ENCODE results near the gene UBA3. TPM values are rescaled to one million over a fixed set of nuclear protein-coding genes. Genes with fewer than 3 reads are reported as not detected.

Gene UBA3
- total and polyA plus RNA-seq, 3 experiments from 2014 or later: 42.6 to 89.5 (median 76.6) TPM

GRCh38 chr3:69097407-69098086 lies 17.4 kb upstream of the UBA3 start:
- Histone ChIP-seq H3K9me3 (ENCODE audit: low read length) (no peaks in the 10 kb centered on the region), H3K4me1 (ENCODE audit: insufficient read depth, low read length) (peaks cover 76% of the 10 kb centered on the region), H3K27ac (ENCODE audit: low read depth, low read length) (no peak overlapping the region), H3K36me3 (ENCODE audit: insufficient read depth, low read length) (peaks cover 9% of the 10 kb centered on the region), H3K4me3 (ENCODE audit: low read length) (no peak overlapping the region), H3K27me3 (ENCODE audit: insufficient read depth, low read length, poor library complexity, severe bottlenecking) (no peaks in the 10 kb centered on the region)
- Mint-ChIP-seq H3K4me1 (peaks cover 68 to 92% (median 89%) of the 10 kb centered on the region in 3 donors), H3K4me3 (peak overlapping the region in 5 of 7 donors; percentile 7 to 63 (median 53)), H3K27me3 (no peaks in the 10 kb centered on the region), H3K36me3 (peaks cover 9 to 65% (median 20%) of the 10 kb centered on the region in 3 donors), H3K9me3 (no peaks in the 10 kb centered on the region), H3K27ac (peak overlapping the region; percentile 37 to 98 (median 82))
- DNase-seq: no peak
- POLR2A ChIA-PET: interaction anchor here (0.7 kb wide), 1 partner anchor 29 kb away, joined by 5 read pairs; no protein-coding TSS in a partner anchor
- CTCF ChIA-PET: no interaction called here

GRCh38 chr3:69096299-69096698 lies 16.1 kb upstream of the UBA3 start:
- H3K9me3 Mint-ChIP-seq: no peaks in the 10 kb centered on the region
- H3K4me3 Mint-ChIP-seq: peak overlapping the region in 5 of 7 donors; percentile 75 to 81 (median 77)
- CTCF ChIA-PET: no interaction called here
- H3K9me3 ChIP-seq (ENCODE audit: low read length): no peaks in the 10 kb centered on the region
- peaks cover 70 to 92% (median 90%) of the 10 kb centered on the region in 3 donors for H3K4me1 Mint-ChIP-seq
- no peaks in the 10 kb centered on the region for H3K27me3 ChIP-seq (ENCODE audit: insufficient read depth, low read length, poor library complexity, severe bottlenecking)
- H3K27ac ChIP-seq (ENCODE audit: low read depth, low read length): no peak overlapping the region
- H3K27me3 Mint-ChIP-seq: no peaks in the 10 kb centered on the region
- peaks cover 5 to 54% (median 12%) of the 10 kb centered on the region in 3 donors for H3K36me3 Mint-ChIP-seq
- H3K4me1 ChIP-seq (ENCODE audit: insufficient read depth, low read length): peaks cover 82% of the 10 kb centered on the region
- H3K27ac Mint-ChIP-seq: peak overlapping the region; percentile 81 to 98 (median 94)
- no peaks in the 10 kb centered on the region for H3K36me3 ChIP-seq (ENCODE audit: insufficient read depth, low read length)
- no peak for DNase-seq
- no peak overlapping the region for H3K4me3 ChIP-seq (ENCODE audit: low read length)
- POLR2A ChIA-PET: interaction anchor here (0.7 kb wide), 1 partner anchor 1435 kb away, joined by 5 read pairs; no protein-coding TSS in a partner anchor

- Mint-ChIP-seq H3K36me3 (peaks cover 5 to 53% (median 12%) of the 10 kb centered on the region in 3 donors), H3K4me3 (peak overlapping the region; percentile 71 to 81 (median 77)), H3K9me3 (no peaks in the 10 kb centered on the region), H3K27me3 (no peaks in the 10 kb centered on the region), H3K4me1 (peaks cover 75 to 91% (median 89%) of the 10 kb centered on the region in 3 donors), H3K27ac (peak overlapping the region; percentile 81 to 98 (median 94))
- POLR2A ChIA-PET: interaction anchor here (0.7 to 1.3 kb wide), 2 partner anchors 43 to 1434 kb away, joined by 5 to 10 read pairs; partner anchors contain the start of gene TMF1
- H3K27me3 ChIP-seq (ENCODE audit: insufficient read depth, low read length, poor library complexity, severe bottlenecking): no peaks in the 10 kb centered on the region
- H3K36me3 ChIP-seq (ENCODE audit: insufficient read depth, low read length): no peaks in the 10 kb centered on the region
- CTCF ChIA-PET: no interaction called here
- H3K4me1 ChIP-seq (ENCODE audit: insufficient read depth, low read length): peaks cover 82% of the 10 kb centered on the region
- H3K4me3 ChIP-seq (ENCODE audit: low read length): peak overlapping the region; percentile 8
- DNase-seq: no peak
- no peaks in the 10 kb centered on the region for H3K9me3 ChIP-seq (ENCODE audit: low read length)
- no peak overlapping the region for H3K27ac ChIP-seq (ENCODE audit: low read depth, low read length)
Measured at GRCh38 chr3:69095636-69096035, 15.5 kb upstream of the UBA3 start.

- no peaks in the 10 kb centered on the region for H3K27me3 Mint-ChIP-seq
- peaks cover 5 to 58% (median 14%) of the 10 kb centered on the region in 3 donors for H3K36me3 Mint-ChIP-seq
- Histone ChIP-seq H3K4me3 (ENCODE audit: low read length) (peak overlapping the region; percentile 28), H3K4me1 (ENCODE audit: insufficient read depth, low read length) (peaks cover 91% of the 10 kb centered on the region), H3K9me3 (ENCODE audit: low read length) (no peaks in the 10 kb centered on the region), H3K27me3 (ENCODE audit: insufficient read depth, low read length, poor library complexity, severe bottlenecking) (no peaks in the 10 kb centered on the region), H3K36me3 (ENCODE audit: insufficient read depth, low read length) (no peaks in the 10 kb centered on the region), H3K27ac (ENCODE audit: low read depth, low read length) (no peak overlapping the region)
- CTCF ChIA-PET: interaction anchor here (0.7 to 2.1 kb wide), 5 partner anchors 11 to 35 kb away, joined by 3 to 7 read pairs (median 3); partner anchors contain the start of gene ARL6IP5
- no peaks in the 10 kb centered on the region for H3K9me3 Mint-ChIP-seq
- POLR2A ChIA-PET: interaction anchor here (0.6 to 1.4 kb wide), 5 partner anchors 10 to 43 kb away, joined by 3 to 10 read pairs (median 5); partner anchors contain the start of genes ARL6IP5 and TMF1
- H3K4me3 Mint-ChIP-seq: peak overlapping the region; percentile 60 to 81 (median 75)
- no peak for DNase-seq
- peaks cover 81 to 91% (median 89%) of the 10 kb centered on the region in 3 donors for H3K4me1 Mint-ChIP-seq
- peak overlapping the region; percentile 79 to 99 (median 94) for H3K27ac Mint-ChIP-seq
Measured at GRCh38 chr3:69094467-69095205, 14.5 kb upstream of the UBA3 start.

- peaks cover 84 to 98% (median 94%) of the 10 kb centered on the region in 3 donors for H3K4me1 Mint-ChIP-seq
- no peaks in the 10 kb centered on the region for H3K36me3 ChIP-seq (ENCODE audit: insufficient read depth, low read length)
- H3K27ac Mint-ChIP-seq: peak overlapping the region; percentile 79 to 99 (median 94)
- H3K36me3 Mint-ChIP-seq: peaks cover 0 to 58% (median 13%) of the 10 kb centered on the region in 3 donors
- peaks cover 98% of the 10 kb centered on the region for H3K4me1 ChIP-seq (ENCODE audit: insufficient read depth, low read length)
- no peaks in the 10 kb centered on the region for H3K9me3 ChIP-seq (ENCODE audit: low read length)
- no peaks in the 10 kb centered on the region for H3K27me3 Mint-ChIP-seq
- CTCF ChIA-PET: interaction anchor here (0.8 to 2.4 kb wide), 6 partner anchors 9 to 78 kb away, joined by 3 to 10 read pairs (median 4); partner anchors contain the start of genes EOGT and TMF1
- no peaks in the 10 kb centered on the region for H3K9me3 Mint-ChIP-seq
- no peaks in the 10 kb centered on the region for H3K27me3 ChIP-seq (ENCODE audit: insufficient read depth, low read length, poor library complexity, severe bottlenecking)
- POLR2A ChIA-PET: interaction anchor here (0.6 to 1.4 kb wide), 5 partner anchors 11 to 41 kb away, joined by 3 to 11 read pairs (median 6); partner anchors contain the start of genes TMF1 and UBA3
- H3K4me3 ChIP-seq (ENCODE audit: low read length): peak overlapping the region; percentile 19
- H3K4me3 Mint-ChIP-seq: peak overlapping the region; percentile 58 to 81 (median 76)
- peak overlapping the region; percentile 60 for H3K27ac ChIP-seq (ENCODE audit: low read depth, low read length)
- peak in 2 of 5 donors; percentile 49 to 68 for DNase-seq
Measured at GRCh38 chr3:69092030-69092516, 11.9 kb upstream of the UBA3 start.

- peaks cover 81 to 93% (median 88%) of the 10 kb centered on the region in 3 donors for H3K4me1 Mint-ChIP-seq
- no peaks in the 10 kb centered on the region for H3K27me3 Mint-ChIP-seq
- Histone ChIP-seq H3K27ac (ENCODE audit: low read depth, low read length) (peak overlapping the region; percentile 60), H3K36me3 (ENCODE audit: insufficient read depth, low read length) (no peaks in the 10 kb centered on the region), H3K9me3 (ENCODE audit: low read length) (no peaks in the 10 kb centered on the region), H3K4me1 (ENCODE audit: insufficient read depth, low read length) (peaks cover 94% of the 10 kb centered on the region), H3K27me3 (ENCODE audit: insufficient read depth, low read length, poor library complexity, severe bottlenecking) (no peaks in the 10 kb centered on the region), H3K4me3 (ENCODE audit: low read length) (peak overlapping the region; percentile 19)
- ChIA-PET POLR2A (interaction anchor here (0.5 to 1.4 kb wide), 10 partner anchors 11 to 78 kb away, joined by 3 to 11 read pairs (median 4); partner anchors contain the start of genes EOGT, TMF1 and UBA3), CTCF (interaction anchor here (0.8 to 2.4 kb wide), 7 partner anchors 10 to 78 kb away, joined by 3 to 10 read pairs (median 4); partner anchors contain the start of genes EOGT and TMF1)
- peak overlapping the region; percentile 58 to 83 (median 78) for H3K4me3 Mint-ChIP-seq
- no peak for DNase-seq
- peak overlapping the region; percentile 79 to 99 (median 94) for H3K27ac Mint-ChIP-seq
- no peaks in the 10 kb centered on the region for H3K9me3 Mint-ChIP-seq
- H3K36me3 Mint-ChIP-seq: peaks cover 0 to 53% (median 13%) of the 10 kb centered on the region in 3 donors
Measured at GRCh38 chr3:69091389-69092029, 11.3 kb upstream of the UBA3 start.

- peaks cover 81% of the 10 kb centered on the region for H3K4me1 ChIP-seq (ENCODE audit: insufficient read depth, low read length)
- Mint-ChIP-seq H3K36me3 (peaks cover 0 to 57% (median 12%) of the 10 kb centered on the region in 3 donors), H3K4me3 (peak overlapping the region; percentile 66 to 94 (median 78)), H3K27ac (peak overlapping the region; percentile 74 to 95 (median 91)), H3K9me3 (no peaks in the 10 kb centered on the region), H3K4me1 (peaks cover 75 to 81% (median 81%) of the 10 kb centered on the region in 3 donors), H3K27me3 (no peaks in the 10 kb centered on the region)
- no peak overlapping the region for H3K27ac ChIP-seq (ENCODE audit: low read depth, low read length)
- H3K4me3 ChIP-seq (ENCODE audit: low read length): peak overlapping the region; percentile 13
- H3K27me3 ChIP-seq (ENCODE audit: insufficient read depth, low read length, poor library complexity, severe bottlenecking): no peaks in the 10 kb centered on the region
- CTCF ChIA-PET: interaction anchor here (1.0 kb wide), 1 partner anchor 29 kb away, joined by 3 read pairs; no protein-coding TSS in a partner anchor
- DNase-seq: no peak
- H3K36me3 ChIP-seq (ENCODE audit: insufficient read depth, low read length): no peaks in the 10 kb centered on the region
- POLR2A ChIA-PET: no interaction called here
- H3K9me3 ChIP-seq (ENCODE audit: low read length): no peaks in the 10 kb centered on the region
Measured at GRCh38 chr3:69090021-69090420, 9.9 kb upstream of the UBA3 start.
